DMS153 treated with DMSO at 0.1 percent for 48 hours (cell line): ENCODE results near the gene DCC.

Experiments
- DNase-seq: peaks from one replicate; lab custom pipeline; 2025; ENCODE audit not compliant: unreplicated experiment; lab: John Stamatoyannopoulos, UW

Gene DCC

GRCh38 chr18:52499016-52499415 lies 159.0 kb downstream of the DCC start:
- DNase-seq = no peak

- DNase-seq = peak; percentile 99
Observed at GRCh38 chr18:52499644-52500043, 159.6 kb downstream of the DCC start.

- no peak for DNase-seq
Observed at GRCh38 chr18:52504589-52504988, 164.6 kb downstream of the DCC start.

GRCh38 chr18:52510139-52510538 lies 170.1 kb downstream of the DCC start:
- no peak for DNase-seq

GRCh38 chr18:52518086-52518485 lies 178.1 kb downstream of the DCC start:
- DNase-seq = no peak

GRCh38 chr18:52519021-52519420 lies 179.0 kb downstream of the DCC start:
- no peak for DNase-seq

GRCh38 chr18:52523566-52523965 lies 183.6 kb downstream of the DCC start:
- DNase-seq = no peak

- no peak for DNase-seq
Observed at GRCh38 chr18:52531836-52532235, 191.8 kb downstream of the DCC start.

- DNase-seq = no peak
Observed at GRCh38 chr18:52536039-52536438, 196.0 kb downstream of the DCC start.

- DNase-seq = no peak
Observed at GRCh38 chr18:52537261-52537660, 197.3 kb downstream of the DCC start.

- DNase-seq = no peak
Observed at GRCh38 chr18:52541056-52541455, 201.1 kb downstream of the DCC start.

- no peak for DNase-seq
Observed at GRCh38 chr18:52544086-52544485, 204.1 kb downstream of the DCC start.

GRCh38 chr18:52546686-52547346 lies 206.8 kb downstream of the DCC start:
- no peak for DNase-seq

- DNase-seq = peak; percentile 44
Observed at GRCh38 chr18:52553441-52553840, 213.4 kb downstream of the DCC start.

GRCh38 chr18:52554180-52554579 lies 214.2 kb downstream of the DCC start:
- DNase-seq = no peak

- no peak for DNase-seq
Observed at GRCh38 chr18:52567360-52567759, 227.4 kb downstream of the DCC start.

- DNase-seq = no peak
Observed at GRCh38 chr18:52569492-52569891, 229.5 kb downstream of the DCC start.

GRCh38 chr18:52570975-52571374 lies 231.0 kb downstream of the DCC start:
- DNase-seq = no peak

GRCh38 chr18:52572036-52573000 lies 232.3 kb downstream of the DCC start:
- DNase-seq = no peak

GRCh38 chr18:52577795-52578194 lies 237.8 kb downstream of the DCC start:
- DNase-seq = no peak

GRCh38 chr18:52582061-52582460 lies 242.1 kb downstream of the DCC start:
- DNase-seq = no peak

GRCh38 chr18:52582516-52582915 lies 242.5 kb downstream of the DCC start:
- DNase-seq = no peak
